Measurements from ENCODE around the gene RFK. TPM values are rescaled to one million over a fixed set of nuclear protein-coding genes. Genes with fewer than 3 reads are reported as not detected.

Gene RFK
- total and polyA plus RNA-seq, 9 of the 15 experiments (the other 6 are each of a cell fraction or from before 2014, with no cell fraction given), result 3.8 to 51.1 (median 14.8) TPM

DNA sequence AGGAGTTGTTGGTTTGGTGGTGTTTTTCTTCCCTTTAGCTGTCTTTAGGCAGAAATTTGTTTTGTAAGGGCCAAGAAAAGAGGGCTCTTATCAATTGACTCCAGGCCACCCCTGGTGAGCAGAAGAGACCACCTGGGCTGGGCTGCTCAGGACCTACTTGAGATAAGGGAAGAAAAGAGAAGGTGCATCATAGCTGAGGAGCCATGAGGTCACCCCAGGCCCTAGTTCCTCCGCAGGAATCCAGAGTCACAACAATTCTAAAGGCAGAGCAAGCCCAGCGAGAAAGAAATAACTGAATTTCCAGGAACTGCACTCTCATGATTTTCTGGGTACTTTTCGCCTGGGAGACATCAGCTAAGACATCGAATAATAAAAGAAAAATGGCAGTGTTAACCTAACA is 34.9 kb downstream of the RFK start (continued):
- TF ChIP-seq FOXK2 (conservative IDR thresholded peaks at IDR 0.05 in 1 of 2, IDR thresholded peaks at IDR 0.05 in 1 of 2; ENCODE audit: low read depth in 2 of 2), result no peak
- TF ChIP-seq THAP7 (CRISPR knock-in tag; IDR thresholded peaks at IDR 0.05), result no peak
- peak; percentile 89 for TF ChIP-seq CTBP1 (IDR thresholded peaks at IDR 0.05; ENCODE audit: borderline replicate concordance)
- no peak for TF ChIP-seq BRD9 (IDR thresholded peaks at IDR 0.05; ENCODE audit: low read depth, partially characterized antibody)
- no peak for TF ChIP-seq EP400 (IDR thresholded peaks at IDR 0.05)
- no peak for TF ChIP-seq SNRNP70 (optimal IDR thresholded peaks at IDR 0.05; ENCODE audit: low read depth, low read length)
- TF ChIP-seq HEY1 (CRISPR knock-in tag; IDR thresholded peaks at IDR 0.05; ENCODE audit: borderline replicate concordance), result no peak
- peak; percentile 82 for TF ChIP-seq FOXM1 (IDR thresholded peaks at IDR 0.05; ENCODE audit: low read depth)
- TF ChIP-seq FOXM1 (CRISPR knock-in tag; IDR thresholded peaks at IDR 0.05; ENCODE audit: low read depth), result no peak
- TF ChIP-seq BRD4 (IDR thresholded peaks at IDR 0.05), result no peak
- no peak for TF ChIP-seq STAG1 (CRISPR knock-in tag; IDR thresholded peaks at IDR 0.05; ENCODE audit: borderline replicate concordance)
- TF ChIP-seq SMARCE1 (IDR thresholded peaks at IDR 0.05), result peak; percentile 93
- TF ChIP-seq, protein P1, sequence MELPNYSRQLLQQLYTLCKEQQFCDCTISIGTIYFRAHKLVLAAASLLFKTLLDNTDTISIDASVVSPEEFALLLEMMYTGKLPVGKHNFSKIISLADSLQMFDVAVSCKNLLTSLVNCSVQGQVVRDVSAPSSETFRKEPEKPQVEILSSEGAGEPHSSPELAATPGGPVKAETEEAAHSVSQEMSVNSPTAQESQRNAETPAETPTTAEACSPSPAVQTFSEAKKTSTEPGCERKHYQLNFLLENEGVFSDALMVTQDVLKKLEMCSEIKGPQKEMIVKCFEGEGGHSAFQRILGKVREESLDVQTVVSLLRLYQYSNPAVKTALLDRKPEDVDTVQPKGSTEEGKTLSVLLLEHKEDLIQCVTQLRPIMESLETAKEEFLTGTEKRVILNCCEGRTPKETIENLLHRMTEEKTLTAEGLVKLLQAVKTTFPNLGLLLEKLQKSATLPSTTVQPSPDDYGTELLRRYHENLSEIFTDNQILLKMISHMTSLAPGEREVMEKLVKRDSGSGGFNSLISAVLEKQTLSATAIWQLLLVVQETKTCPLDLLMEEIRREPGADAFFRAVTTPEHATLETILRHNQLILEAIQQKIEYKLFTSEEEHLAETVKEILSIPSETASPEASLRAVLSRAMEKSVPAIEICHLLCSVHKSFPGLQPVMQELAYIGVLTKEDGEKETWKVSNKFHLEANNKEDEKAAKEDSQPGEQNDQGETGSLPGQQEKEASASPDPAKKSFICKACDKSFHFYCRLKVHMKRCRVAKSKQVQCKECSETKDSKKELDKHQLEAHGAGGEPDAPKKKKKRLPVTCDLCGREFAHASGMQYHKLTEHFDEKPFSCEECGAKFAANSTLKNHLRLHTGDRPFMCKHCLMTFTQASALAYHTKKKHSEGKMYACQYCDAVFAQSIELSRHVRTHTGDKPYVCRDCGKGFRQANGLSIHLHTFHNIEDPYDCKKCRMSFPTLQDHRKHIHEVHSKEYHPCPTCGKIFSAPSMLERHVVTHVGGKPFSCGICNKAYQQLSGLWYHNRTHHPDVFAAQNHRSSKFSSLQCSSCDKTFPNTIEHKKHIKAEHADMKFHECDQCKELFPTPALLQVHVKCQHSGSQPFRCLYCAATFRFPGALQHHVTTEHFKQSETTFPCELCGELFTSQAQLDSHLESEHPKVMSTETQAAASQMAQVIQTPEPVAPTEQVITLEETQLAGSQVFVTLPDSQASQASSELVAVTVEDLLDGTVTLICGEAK (IDR thresholded peaks at IDR 0.05), result no peak
- TF ChIP-seq, protein P1 (CRISPR knock-in tag; IDR thresholded peaks at IDR 0.05), result no peak
- no peak for TF ChIP-seq EZH2 (IDR thresholded peaks at IDR 0.05; ENCODE audit: borderline replicate concordance, low read depth, low read length)
- TF ChIP-seq MED1 (CRISPR knock-in tag; IDR thresholded peaks at IDR 0.05; ENCODE audit: borderline replicate concordance), result no peak
- no peak for TF ChIP-seq ZNF584 (CRISPR knock-in tag; IDR thresholded peaks at IDR 0.05; ENCODE audit: low read depth)
- TF ChIP-seq ARHGAP35 (IDR thresholded peaks at IDR 0.05; ENCODE audit: partially characterized antibody), result no peak
- no peak for TF ChIP-seq SRF (CRISPR knock-in tag; IDR thresholded peaks at IDR 0.05)
